Fibroblast of pulmonary artery (primary cell): Measurements from ENCODE around the gene ITGB1BP2.
"Not testable (repeated sequence)": the region's sequence is repeated elsewhere in the genome, so short reads cannot be mapped to it uniquely, and the experiment has no call there.

Experiments used
- DNase-seq: peaks from one replicate; pipeline ENCODE4 v3.0.0-alpha.2; 2010; ENCODE audit warnings: low read depth
- H3K4me3 ChIP-seq: replicated peaks from 2 replicates; pipeline ENCODE4 v1.5.1; 2011; ENCODE audit warnings: low read depth, mild to moderate bottlenecking, control low read depth, low read length, moderate library complexity
- TF ChIP-seq, protein P1 (sequence below): IDR thresholded peaks from 2 replicates; pipeline ENCODE4 v1.5.1; 2011; ENCODE audit warnings: mild to moderate bottlenecking, control low read depth, low read length, inconsistent platforms; ENCODE audit errors: missing control alignments

ITGB1BP2 gene

DNA sequence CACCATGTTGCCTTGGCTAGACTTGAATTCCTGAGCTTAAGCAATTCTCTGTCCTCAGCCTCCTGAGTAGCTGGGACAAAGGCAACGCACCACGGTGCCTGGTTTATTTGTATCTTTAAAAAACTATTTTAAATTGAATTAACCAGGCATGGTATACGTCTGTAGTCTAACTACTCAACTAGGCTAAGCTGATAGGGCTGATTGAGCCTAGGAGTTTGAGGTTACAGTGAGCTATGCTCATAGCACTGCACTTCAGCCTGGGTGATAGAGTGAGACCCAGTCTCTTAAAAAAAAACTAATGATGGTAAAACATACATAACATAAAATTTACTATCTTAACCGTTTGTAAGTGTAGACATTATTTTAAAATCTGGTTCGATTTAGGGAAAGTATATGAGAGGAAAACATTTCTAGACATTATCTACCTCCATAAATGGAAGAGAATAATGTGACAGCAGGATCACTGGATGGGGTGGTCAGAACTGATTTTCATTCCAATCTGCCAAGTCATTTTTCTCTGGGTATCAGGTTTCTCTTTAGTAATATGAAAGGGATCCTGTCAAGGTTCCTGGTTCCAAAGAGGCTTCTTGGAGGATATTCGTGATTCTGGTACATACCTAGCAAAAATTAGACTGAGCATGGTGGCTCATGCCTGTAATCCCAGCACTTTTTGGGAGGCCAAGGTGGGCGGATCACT is 8.7 kb upstream of the ITGB1BP2 start:
- TF ChIP-seq, protein P1, sequence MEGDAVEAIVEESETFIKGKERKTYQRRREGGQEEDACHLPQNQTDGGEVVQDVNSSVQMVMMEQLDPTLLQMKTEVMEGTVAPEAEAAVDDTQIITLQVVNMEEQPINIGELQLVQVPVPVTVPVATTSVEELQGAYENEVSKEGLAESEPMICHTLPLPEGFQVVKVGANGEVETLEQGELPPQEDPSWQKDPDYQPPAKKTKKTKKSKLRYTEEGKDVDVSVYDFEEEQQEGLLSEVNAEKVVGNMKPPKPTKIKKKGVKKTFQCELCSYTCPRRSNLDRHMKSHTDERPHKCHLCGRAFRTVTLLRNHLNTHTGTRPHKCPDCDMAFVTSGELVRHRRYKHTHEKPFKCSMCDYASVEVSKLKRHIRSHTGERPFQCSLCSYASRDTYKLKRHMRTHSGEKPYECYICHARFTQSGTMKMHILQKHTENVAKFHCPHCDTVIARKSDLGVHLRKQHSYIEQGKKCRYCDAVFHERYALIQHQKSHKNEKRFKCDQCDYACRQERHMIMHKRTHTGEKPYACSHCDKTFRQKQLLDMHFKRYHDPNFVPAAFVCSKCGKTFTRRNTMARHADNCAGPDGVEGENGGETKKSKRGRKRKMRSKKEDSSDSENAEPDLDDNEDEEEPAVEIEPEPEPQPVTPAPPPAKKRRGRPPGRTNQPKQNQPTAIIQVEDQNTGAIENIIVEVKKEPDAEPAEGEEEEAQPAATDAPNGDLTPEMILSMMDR: no peak
- H3K4me3 ChIP-seq: no peak overlapping the region
- peak; percentile 12 for DNase-seq

DNA sequence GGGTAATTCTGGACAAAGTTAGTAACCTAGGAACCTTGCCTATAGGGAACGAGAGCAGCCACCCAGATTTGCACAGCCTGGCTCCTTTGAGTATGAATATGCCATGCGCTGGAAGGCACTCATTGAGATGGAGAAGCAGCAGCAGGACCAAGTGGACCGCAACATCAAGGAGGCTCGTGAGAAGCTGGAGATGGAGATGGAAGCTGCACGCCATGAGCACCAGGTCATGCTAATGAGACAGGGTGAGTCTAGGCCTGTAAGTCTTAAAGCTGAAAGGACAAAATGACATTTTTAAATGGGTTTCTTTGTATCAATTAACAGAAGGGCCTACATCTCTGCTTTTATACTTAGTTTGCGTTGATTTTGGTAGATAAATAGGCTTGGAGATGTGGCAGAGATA is 4.7 kb upstream of the ITGB1BP2 start:
- no peak for DNase-seq
- H3K4me3 ChIP-seq: no peak overlapping the region
- TF ChIP-seq, protein P1: no peak

DNA sequence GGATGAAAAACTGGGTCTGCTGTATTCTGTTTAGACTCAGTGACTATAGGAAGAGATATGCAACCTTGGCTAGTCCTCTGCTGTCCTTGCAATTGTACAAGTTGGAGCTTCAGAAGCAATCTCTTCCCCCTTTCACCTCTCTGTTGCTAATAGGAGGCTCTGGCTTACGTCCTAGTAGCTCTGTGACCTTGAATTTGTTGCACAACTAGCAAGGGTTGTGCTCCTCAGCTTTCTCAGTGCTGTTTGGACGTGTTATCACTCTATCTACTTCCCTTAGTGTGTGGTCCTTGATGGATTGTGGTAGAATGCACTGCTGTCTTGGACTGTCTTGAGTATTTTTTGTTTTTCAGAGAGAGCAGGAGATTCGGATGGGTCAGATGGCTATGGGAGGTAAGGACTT is 3.4 kb upstream of the ITGB1BP2 start:
- no peak overlapping the region for H3K4me3 ChIP-seq
- TF ChIP-seq, protein P1: no peak
- DNase-seq: peak; percentile 43

- not testable (repeated sequence) for H3K4me3 ChIP-seq, DNase-seq
Observed at GRCh38 chrX:71300064-71300463, 1.5 kb upstream of the ITGB1BP2 start.

GRCh38 chrX:71300495-71300894 is 1.1 kb upstream of the ITGB1BP2 start:
- H3K4me3 ChIP-seq, DNase-seq: not testable (repeated sequence)

DNA sequence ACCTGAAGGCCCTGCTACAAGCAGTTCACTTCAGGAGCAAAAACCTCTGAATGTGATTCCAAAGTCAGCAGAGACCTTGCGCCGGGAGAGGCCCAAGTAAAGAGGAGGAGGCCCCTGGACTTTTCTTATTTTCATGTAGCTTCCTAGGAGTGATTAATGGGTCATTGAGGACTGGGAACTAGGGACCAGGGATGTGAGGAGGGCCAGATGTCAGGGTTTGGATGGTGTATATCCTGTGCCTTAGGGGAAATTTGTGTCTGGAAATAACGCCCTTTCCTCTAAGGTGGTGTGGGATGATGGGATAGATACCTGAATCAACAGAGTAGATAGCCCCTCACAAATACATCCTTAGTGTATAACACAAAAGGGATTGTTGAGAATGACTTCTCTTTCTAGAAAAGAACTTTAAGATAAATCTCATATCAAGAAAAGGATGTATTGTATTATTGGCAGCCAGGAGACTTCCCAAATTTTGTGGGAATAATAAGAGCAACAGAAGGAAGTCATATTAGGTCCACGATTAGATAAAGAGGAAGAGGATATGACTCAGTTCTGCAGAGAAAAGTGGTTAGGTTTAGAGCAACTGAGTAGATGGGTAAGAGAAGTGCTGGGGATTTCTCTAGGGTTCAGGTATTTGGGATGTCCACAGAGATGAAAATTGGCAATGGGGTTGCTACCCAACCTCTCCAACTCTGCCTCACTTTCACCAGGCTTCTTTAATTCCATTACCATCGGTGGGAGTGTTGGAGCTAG is 1.1 kb downstream of the ITGB1BP2 start:
- TF ChIP-seq, protein P1: no peak
- peak; percentile 31 for DNase-seq

GRCh38 chrX:71304561-71304960 is 3.0 kb downstream of the ITGB1BP2 start:
- H3K4me3 ChIP-seq: no peak overlapping the region
- TF ChIP-seq, protein P1: no peak
- DNase-seq: no peak

More for the DNA sequence above, 1.1 kb downstream of the ITGB1BP2 start:
- no peak overlapping the region for H3K4me3 ChIP-seq

DNA sequence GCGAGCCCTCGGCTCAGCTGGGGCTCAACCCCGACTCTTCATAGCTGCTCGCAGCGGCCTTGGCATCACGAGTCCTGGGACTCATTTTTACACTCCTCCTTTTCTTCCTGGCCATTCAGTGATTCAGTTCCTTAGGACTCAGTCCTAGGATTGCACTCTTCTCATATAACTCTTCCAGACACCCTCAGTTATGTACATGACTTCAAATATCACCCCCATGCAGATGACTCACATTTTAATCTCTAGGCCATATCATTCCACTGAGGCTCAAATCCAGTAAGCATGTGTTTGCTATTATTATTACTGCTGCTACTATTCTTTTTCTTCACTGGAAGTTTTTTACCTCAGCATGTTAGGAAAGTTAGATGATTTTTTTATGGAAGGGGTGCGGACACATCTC is 14.4 kb downstream of the ITGB1BP2 start:
- H3K4me3 ChIP-seq: no peak overlapping the region
- DNase-seq: peak; percentile 47
- TF ChIP-seq, protein P1: no peak

GRCh38 chrX:71316959-71317358 is 15.4 kb downstream of the ITGB1BP2 start:
- not testable (repeated sequence) for H3K4me3 ChIP-seq
- DNase-seq: peak; percentile 13
